HG02678 (cell line): ENCODE data around the gene FHIP1A.

Source experiments
- ATAC-seq: cut with Tn5 transposase; IDR thresholded peaks from one replicate; pipeline ENCODE4 v1.9.1; 2021; ENCODE audit warnings: mild to moderate bottlenecking, moderate library complexity; ENCODE audit not compliant: unreplicated experiment

Gene FHIP1A

GRCh38 chr4:151454513-151454912 lies 45.5 kb downstream of the FHIP1A start:
- ATAC-seq: no peak

- no peak for ATAC-seq
Observed at GRCh38 chr4:151455212-151455611, 46.2 kb downstream of the FHIP1A start.

- no peak for ATAC-seq
Observed at GRCh38 chr4:151458148-151458547, 49.2 kb downstream of the FHIP1A start.
